IPS DF 4.7 (cell line): ENCODE data around the gene CDKN3.
"Not testable (repeated sequence)": the region's sequence is repeated elsewhere in the genome, so short reads cannot be mapped to it uniquely, and the experiment has no call there.

Experiments used
- DNase-seq: peaks from one replicate; pipeline ENCODE4 v3.0.0-alpha.2; 2013; ENCODE audit warnings: low spot score; ENCODE audit errors: extremely low read depth

Gene CDKN3

GRCh38 chr14:54370323-54371198 is 26.2 kb upstream of the CDKN3 start:
- no peak for DNase-seq

- no peak for DNase-seq
Measured at GRCh38 chr14:54374117-54374884, 22.5 kb upstream of the CDKN3 start.

GRCh38 chr14:54377501-54377900 is 19.3 kb upstream of the CDKN3 start:
- DNase-seq = no peak

- DNase-seq = not testable (repeated sequence)
Measured at GRCh38 chr14:54378893-54379292, 17.9 kb upstream of the CDKN3 start.

GRCh38 chr14:54380558-54380957 is 16.2 kb upstream of the CDKN3 start:
- DNase-seq = not testable (repeated sequence)

- DNase-seq = no peak
Measured at GRCh38 chr14:54381821-54382220, 15.0 kb upstream of the CDKN3 start.

- DNase-seq = no peak
Measured at GRCh38 chr14:54383835-54384234, 13.0 kb upstream of the CDKN3 start.

- no peak for DNase-seq
Measured at GRCh38 chr14:54385556-54385955, 11.3 kb upstream of the CDKN3 start.

GRCh38 chr14:54387328-54387727 is 9.5 kb upstream of the CDKN3 start:
- no peak for DNase-seq

GRCh38 chr14:54392131-54392859 is 4.5 kb upstream of the CDKN3 start:
- no peak for DNase-seq

GRCh38 chr14:54392986-54393884 is 3.6 kb upstream of the CDKN3 start:
- not testable (repeated sequence) for DNase-seq

- DNase-seq = no peak
Measured at GRCh38 chr14:54394596-54394995, 2.2 kb upstream of the CDKN3 start.

GRCh38 chr14:54395284-54395683 is 1.5 kb upstream of the CDKN3 start:
- no peak for DNase-seq

- DNase-seq = no peak
Measured at GRCh38 chr14:54395716-54396115, 1.1 kb upstream of the CDKN3 start.

- no peak for DNase-seq
Measured at GRCh38 chr14:54396183-54396492, 669 bp upstream of the CDKN3 start.

GRCh38 chr14:54399560-54399959 is 2.8 kb downstream of the CDKN3 start:
- DNase-seq = no peak

GRCh38 chr14:54403401-54404005 is 6.7 kb downstream of the CDKN3 start:
- DNase-seq = not testable (repeated sequence)

- DNase-seq = no peak
Measured at GRCh38 chr14:54410215-54410614, 13.4 kb downstream of the CDKN3 start.

- DNase-seq = no peak
Measured at GRCh38 chr14:54411371-54411770, 14.6 kb downstream of the CDKN3 start.

GRCh38 chr14:54420478-54421142 is 23.8 kb downstream of the CDKN3 start:
- DNase-seq = no peak
